ENCODE measurements around the gene FYN.

FYN gene

DNA sequence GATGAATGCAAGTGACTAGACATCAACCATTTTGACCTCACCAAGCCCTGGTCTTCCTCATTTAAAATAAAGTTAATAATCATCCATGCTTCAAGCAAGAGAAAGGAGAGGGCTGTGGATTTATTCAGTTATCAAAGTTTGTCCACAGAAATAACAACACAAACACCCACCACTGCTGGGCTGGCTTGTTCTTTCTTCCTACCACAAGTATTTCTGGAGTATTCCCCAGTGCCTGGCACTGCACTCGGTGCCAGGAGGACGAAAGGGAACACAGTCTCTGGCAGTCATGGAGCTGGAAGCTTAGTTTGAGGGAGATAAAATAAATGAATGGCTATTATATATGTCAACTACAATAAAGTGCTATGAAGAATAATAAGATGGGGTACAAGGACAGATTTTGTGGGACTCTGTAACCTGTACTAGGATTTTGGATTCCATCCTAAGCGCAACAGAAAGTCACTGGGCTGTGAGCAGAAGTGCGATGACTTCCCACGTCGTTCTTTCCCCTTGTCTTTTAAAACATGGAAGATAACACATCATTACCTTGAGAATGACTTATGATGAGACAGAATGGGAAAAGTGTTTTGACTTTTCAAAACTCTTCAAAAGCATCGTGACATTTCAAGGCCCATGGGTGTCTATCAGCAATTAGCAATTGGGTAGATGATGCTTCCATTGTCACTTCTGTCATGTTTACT lies 193.1 kb downstream of the FYN start:
- TF ChIP-seq CTCF (IDR thresholded peaks at IDR 0.05; ENCODE audit: insufficient read depth, low read length, missing control alignments): no peak
- ChIA-PET CTCF (interaction anchor here (0.7 kb wide), 1 partner anchor 364 kb away, joined by 3 read pairs; no protein-coding TSS in a partner anchor), POLR2A (no interaction called here)
- no peak for DNase-seq (ENCODE audit: low read depth, low spot score)
- no peak overlapping the region for H3K4me3 ChIP-seq (ENCODE audit: low read depth, low read length)

DNA sequence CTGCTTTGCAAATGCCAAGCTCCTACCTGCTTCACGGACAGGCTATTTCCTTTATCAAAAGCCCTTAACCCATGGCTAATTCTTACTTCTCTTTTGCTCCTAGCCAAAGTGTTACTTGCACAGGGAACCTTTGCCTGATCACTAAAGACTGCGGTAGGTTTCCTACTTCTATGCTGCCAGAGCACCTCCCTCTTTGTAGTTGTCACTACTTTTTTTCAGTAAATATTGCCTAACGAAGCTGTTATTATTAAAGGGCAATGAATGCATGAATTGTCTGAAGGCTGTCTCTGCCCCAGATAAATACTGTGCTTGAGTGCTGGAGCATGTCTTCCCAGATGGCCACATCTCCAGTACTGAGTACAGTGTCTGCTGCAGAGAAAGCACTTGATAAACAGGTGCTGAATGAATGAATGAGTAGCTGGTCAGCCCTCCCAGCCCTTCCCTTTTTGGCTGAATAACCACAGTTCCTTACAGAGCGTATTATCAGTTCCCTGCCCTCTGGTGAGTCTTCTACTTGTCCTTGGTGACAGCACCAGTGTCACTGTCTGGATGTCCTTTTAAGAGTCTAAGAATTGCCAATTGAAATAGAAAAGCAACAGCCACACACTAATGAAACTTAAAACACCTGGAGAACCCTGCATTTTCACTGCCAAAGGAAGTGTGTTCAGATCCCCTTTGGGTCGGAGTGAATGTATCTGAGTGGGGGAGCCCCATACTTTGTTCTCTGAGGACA lies 194.0 kb downstream of the FYN start:
- POLR2A ChIA-PET: no interaction called here
- CTCF ChIA-PET: no interaction called here
- H3K4me3 ChIP-seq (ENCODE audit: low read depth, low read length): no peak overlapping the region
- DNase-seq (ENCODE audit: low read depth, low spot score): no peak
- no peak for TF ChIP-seq CTCF (IDR thresholded peaks at IDR 0.05; ENCODE audit: insufficient read depth, low read length, missing control alignments)

- ChIA-PET POLR2A (no interaction called here), CTCF (interaction anchor here (0.8 to 1.5 kb wide), 5 partner anchors 9 to 409 kb away, joined by 3 to 6 read pairs (median 3); no protein-coding TSS in a partner anchor)
- no peak for DNase-seq (ENCODE audit: low read depth, low spot score)
- H3K4me3 ChIP-seq (ENCODE audit: low read depth, low read length): no peak overlapping the region
- TF ChIP-seq CTCF (IDR thresholded peaks at IDR 0.05; ENCODE audit: insufficient read depth, low read length, missing control alignments): no peak
Observed at GRCh38 chr6:111677249-111677990, 195.8 kb downstream of the FYN start.

- TF ChIP-seq CTCF (IDR thresholded peaks at IDR 0.05; ENCODE audit: insufficient read depth, low read length, missing control alignments): no peak
- ChIA-PET POLR2A (no interaction called here), CTCF (interaction anchor here (1.2 kb wide), 1 partner anchor 368 kb away, joined by 3 read pairs; no protein-coding TSS in a partner anchor)
- DNase-seq (ENCODE audit: low read depth, low spot score): no peak
- no peak overlapping the region for H3K4me3 ChIP-seq (ENCODE audit: low read depth, low read length)
Observed at GRCh38 chr6:111676383-111676782, 196.9 kb downstream of the FYN start.

DNA sequence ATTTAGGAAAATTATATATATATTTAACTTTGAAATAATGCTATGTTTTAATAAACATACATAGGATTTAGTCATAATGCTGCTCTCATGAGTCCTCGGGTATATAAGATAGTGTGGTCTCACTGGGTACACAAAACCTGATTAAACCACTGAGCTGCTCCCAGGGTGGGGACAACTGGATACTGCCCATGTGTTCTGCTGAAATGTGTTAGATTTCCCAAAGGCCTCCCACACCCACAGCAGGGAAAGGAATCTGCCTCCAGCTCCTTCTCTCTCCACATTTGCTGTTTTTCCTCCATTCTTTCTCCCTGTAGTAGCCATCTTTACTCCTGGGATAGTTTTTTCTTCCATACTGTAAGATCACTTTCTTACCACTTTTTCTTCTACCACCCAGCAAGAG lies 198.4 kb downstream of the FYN start:
- ChIA-PET CTCF (interaction anchor here (0.8 to 1.6 kb wide), 3 partner anchors 19 to 368 kb away, joined by 3 to 6 read pairs (median 4); no protein-coding TSS in a partner anchor), POLR2A (interaction anchor here (0.7 kb wide), 1 partner anchor 69 kb away, joined by 3 read pairs; the partner anchor contains the start of gene TRAF3IP2)
- no peak for TF ChIP-seq CTCF (IDR thresholded peaks at IDR 0.05; ENCODE audit: insufficient read depth, low read length, missing control alignments)
- no peak for DNase-seq (ENCODE audit: low read depth, low spot score)
- H3K4me3 ChIP-seq (ENCODE audit: low read depth, low read length): no peak overlapping the region
